ENCODE measurements around the gene P2RY6.

The P2RY6 gene

GRCh38 chr11:73343076-73343873 is 71.1 kb downstream of the P2RY6 start:
- no peak overlapping the region for H3K4me3 ChIP-seq (ENCODE audit: low read depth, low read length)
- no peak for DNase-seq (ENCODE audit: low read depth)

GRCh38 chr11:73344191-73344607 is 72.1 kb downstream of the P2RY6 start:
- TF ChIP-seq CTCF (IDR thresholded peaks at IDR 0.05; ENCODE audit: insufficient read depth, low read depth, low read length, missing control alignments): no peak
- no peak for DNase-seq (ENCODE audit: low read depth)
- H3K4me3 ChIP-seq (ENCODE audit: low read depth, low read length): no peak overlapping the region

More at GRCh38 chr11:73343076-73343873, 71.1 kb downstream of the P2RY6 start:
- no peak for TF ChIP-seq CTCF (IDR thresholded peaks at IDR 0.05; ENCODE audit: insufficient read depth, low read depth, low read length, missing control alignments)

GRCh38 chr11:73345481-73346160 is 73.5 kb downstream of the P2RY6 start:
- no peak for DNase-seq (ENCODE audit: low read depth)
- no peak overlapping the region for H3K4me3 ChIP-seq (ENCODE audit: low read depth, low read length)
- TF ChIP-seq CTCF (IDR thresholded peaks at IDR 0.05; ENCODE audit: insufficient read depth, low read depth, low read length, missing control alignments): no peak

GRCh38 chr11:73346186-73346935 is 74.2 kb downstream of the P2RY6 start:
- no peak overlapping the region for H3K4me3 ChIP-seq (ENCODE audit: low read depth, low read length)
- no peak for DNase-seq (ENCODE audit: low read depth)
- no peak for TF ChIP-seq CTCF (IDR thresholded peaks at IDR 0.05; ENCODE audit: insufficient read depth, low read depth, low read length, missing control alignments)

- H3K4me3 ChIP-seq (ENCODE audit: low read depth, low read length): no peak overlapping the region
- DNase-seq (ENCODE audit: low read depth): no peak
- no peak for TF ChIP-seq CTCF (IDR thresholded peaks at IDR 0.05; ENCODE audit: insufficient read depth, low read depth, low read length, missing control alignments)
Measured at GRCh38 chr11:73347067-73347466, 74.9 kb downstream of the P2RY6 start.

All from GM12865 (cell line).